Measurements from ENCODE around the gene CLEC4G. TPM values are rescaled to one million over a fixed set of nuclear protein-coding genes. Genes with fewer than 3 reads are reported as not detected.

Gene CLEC4G
- total and polyA plus RNA-seq, 2 experiments from 2014 or later, result not detected

DNA sequence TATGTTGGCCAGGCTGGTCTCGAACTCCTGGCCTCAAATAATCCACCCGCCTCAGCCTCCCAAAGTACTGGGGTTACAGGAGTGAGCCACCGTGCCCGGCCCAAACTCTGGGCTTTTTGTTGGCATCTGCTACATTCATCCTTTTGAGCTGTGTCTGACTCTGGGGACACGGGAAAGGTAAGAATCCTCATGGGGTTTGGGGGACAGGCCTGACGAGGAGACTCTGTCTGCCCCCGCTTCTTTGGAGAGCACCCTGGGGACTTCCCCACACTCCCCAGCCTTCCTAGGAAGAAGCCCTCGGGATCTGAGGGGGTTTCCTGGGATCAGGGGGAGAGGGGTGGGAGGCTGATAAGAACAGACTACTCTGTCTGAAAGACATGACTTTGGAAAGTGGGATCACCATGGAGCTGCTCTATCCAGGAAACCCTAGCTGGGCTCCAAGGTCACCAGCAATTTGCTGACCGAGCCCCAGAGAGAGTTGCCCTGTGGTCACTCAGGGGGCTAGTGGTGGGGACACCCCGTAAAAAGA is 21.9 kb downstream of the CLEC4G start:
- Histone ChIP-seq H3K36me3 (replicated peaks; ENCODE audit: insufficient read depth, low read depth) (no peaks in the 10 kb centered on the region), H3K27ac (no peak overlapping the region), H3K27me3 (no peaks in the 10 kb centered on the region), H4K20me1 (ENCODE audit: insufficient read depth, poor library complexity, severe bottlenecking) (no peaks in the 10 kb centered on the region), H3K4me1 (ENCODE audit: insufficient read depth) (no peaks in the 10 kb centered on the region), H3K4me2 (no peak overlapping the region), H3K79me2 (no peaks in the 10 kb centered on the region), H3K9me2 (replicated peaks; ENCODE audit: insufficient read depth) (no peaks in the 10 kb centered on the region), H2AFZ (no peak overlapping the region), H3K4me3 (no peak overlapping the region), H3K9me3 (ENCODE audit: low read depth) (no peaks in the 10 kb centered on the region)
- TF ChIP-seq, protein P1, sequence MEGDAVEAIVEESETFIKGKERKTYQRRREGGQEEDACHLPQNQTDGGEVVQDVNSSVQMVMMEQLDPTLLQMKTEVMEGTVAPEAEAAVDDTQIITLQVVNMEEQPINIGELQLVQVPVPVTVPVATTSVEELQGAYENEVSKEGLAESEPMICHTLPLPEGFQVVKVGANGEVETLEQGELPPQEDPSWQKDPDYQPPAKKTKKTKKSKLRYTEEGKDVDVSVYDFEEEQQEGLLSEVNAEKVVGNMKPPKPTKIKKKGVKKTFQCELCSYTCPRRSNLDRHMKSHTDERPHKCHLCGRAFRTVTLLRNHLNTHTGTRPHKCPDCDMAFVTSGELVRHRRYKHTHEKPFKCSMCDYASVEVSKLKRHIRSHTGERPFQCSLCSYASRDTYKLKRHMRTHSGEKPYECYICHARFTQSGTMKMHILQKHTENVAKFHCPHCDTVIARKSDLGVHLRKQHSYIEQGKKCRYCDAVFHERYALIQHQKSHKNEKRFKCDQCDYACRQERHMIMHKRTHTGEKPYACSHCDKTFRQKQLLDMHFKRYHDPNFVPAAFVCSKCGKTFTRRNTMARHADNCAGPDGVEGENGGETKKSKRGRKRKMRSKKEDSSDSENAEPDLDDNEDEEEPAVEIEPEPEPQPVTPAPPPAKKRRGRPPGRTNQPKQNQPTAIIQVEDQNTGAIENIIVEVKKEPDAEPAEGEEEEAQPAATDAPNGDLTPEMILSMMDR (IDR thresholded peaks at IDR 0.05; ENCODE audit: poor library complexity), result no peak
- no peak for TF ChIP-seq EZH2phosphoT487 (IDR thresholded peaks at IDR 0.05; ENCODE audit: low read depth, severe bottlenecking, unreplicated experiment)
- TF ChIP-seq EZH2 (IDR thresholded peaks at IDR 0.05; ENCODE audit: borderline replicate concordance), result no peak
- no peak for DNase-seq (ENCODE audit: low spot score)
- WGBS (ENCODE audit: low lambda C conversion rate, missing lambda C conversion rate), result 91% methylated on average over 10 of the region's 10 CpGs

DNA sequence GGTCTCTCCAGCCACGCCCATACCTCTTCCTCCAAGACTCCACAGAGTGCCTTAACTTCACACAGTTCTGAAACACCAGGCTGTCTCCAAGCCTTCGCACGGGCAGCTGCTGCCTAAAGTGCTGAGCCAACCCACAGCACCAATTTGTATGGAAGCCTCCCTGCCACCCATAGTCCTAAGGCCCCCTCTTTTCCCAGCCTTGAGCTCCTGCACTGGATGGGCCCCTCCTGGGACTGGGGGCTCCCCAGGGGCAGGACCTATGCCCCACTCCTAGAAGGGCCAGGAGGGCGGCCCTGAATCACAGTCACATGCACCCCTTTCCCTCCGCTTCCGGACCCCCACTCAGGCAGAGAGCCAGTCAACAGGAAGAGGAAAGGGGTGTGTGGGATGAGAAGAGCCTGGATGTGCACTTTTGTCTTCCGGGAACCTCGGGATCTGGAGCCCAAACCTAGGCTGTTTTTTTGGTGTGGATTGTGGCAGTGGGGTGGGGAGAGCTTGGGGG is 24.9 kb downstream of the CLEC4G start:
- H3K9me3 ChIP-seq (ENCODE audit: low read depth), result no peaks in the 10 kb centered on the region
- H3K27ac ChIP-seq, result no peak overlapping the region
- TF ChIP-seq EZH2 (IDR thresholded peaks at IDR 0.05; ENCODE audit: borderline replicate concordance) (no peak), EZH2phosphoT487 (IDR thresholded peaks at IDR 0.05; ENCODE audit: low read depth, severe bottlenecking, unreplicated experiment) (no peak)
- TF ChIP-seq, protein P1 (IDR thresholded peaks at IDR 0.05; ENCODE audit: poor library complexity), result no peak
- WGBS (ENCODE audit: low lambda C conversion rate, missing lambda C conversion rate), result 87% methylated on average over 8 of the region's 8 CpGs
- H3K4me1 ChIP-seq (ENCODE audit: insufficient read depth), result no peaks in the 10 kb centered on the region
- H3K4me3 ChIP-seq, result no peak overlapping the region
- no peak for DNase-seq (ENCODE audit: low spot score)
- no peak overlapping the region for H3K4me2 ChIP-seq
- no peaks in the 10 kb centered on the region for H3K27me3 ChIP-seq
- no peaks in the 10 kb centered on the region for H4K20me1 ChIP-seq (ENCODE audit: insufficient read depth, poor library complexity, severe bottlenecking)
- no peak overlapping the region for H2AFZ ChIP-seq
- no peaks in the 10 kb centered on the region for H3K9me2 ChIP-seq (replicated peaks; ENCODE audit: insufficient read depth)
- H3K79me2 ChIP-seq, result no peaks in the 10 kb centered on the region
- H3K36me3 ChIP-seq (replicated peaks; ENCODE audit: insufficient read depth, low read depth), result no peaks in the 10 kb centered on the region

DNA sequence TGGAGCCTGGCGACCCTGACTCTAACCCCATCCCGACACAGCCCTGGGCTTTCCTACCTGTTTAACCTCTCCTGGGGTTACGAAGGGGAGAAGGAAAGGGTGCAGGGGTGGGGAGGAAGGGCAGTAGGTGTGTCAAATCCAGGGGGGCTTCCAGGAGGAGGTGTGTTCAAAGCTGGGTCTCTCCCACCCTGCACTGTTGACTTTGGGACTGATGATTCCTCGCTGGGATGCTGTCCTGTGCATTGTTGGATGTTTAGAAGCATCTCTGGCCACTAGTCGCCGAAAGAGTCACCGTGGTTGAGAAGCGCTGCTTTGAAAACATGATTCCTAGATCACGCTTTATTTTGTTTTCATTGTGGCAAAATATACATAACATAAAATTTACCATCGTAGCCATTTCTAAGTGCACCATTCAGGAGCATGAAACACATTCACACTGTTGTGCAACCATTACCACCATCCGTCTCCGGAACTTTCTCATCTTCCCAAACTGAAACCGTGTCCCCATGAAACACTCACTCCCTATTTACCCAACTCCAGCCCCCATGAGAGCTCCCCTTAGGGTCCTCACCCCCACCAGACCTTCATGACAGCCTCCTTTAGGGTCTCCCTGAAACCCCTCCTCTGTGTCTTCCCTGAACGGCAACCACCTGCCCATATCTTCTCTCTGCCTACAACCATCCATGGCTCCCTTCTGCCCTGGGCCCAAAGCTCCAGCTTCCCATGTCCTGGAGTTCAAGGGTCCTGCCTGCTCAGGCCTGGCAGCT is 25.5 kb downstream of the CLEC4G start:
- TF ChIP-seq EZH2phosphoT487 (IDR thresholded peaks at IDR 0.05; ENCODE audit: low read depth, severe bottlenecking, unreplicated experiment), result no peak
- TF ChIP-seq, protein P1 (IDR thresholded peaks at IDR 0.05; ENCODE audit: poor library complexity), result no peak
- no peak for TF ChIP-seq EZH2 (IDR thresholded peaks at IDR 0.05; ENCODE audit: borderline replicate concordance)
- Histone ChIP-seq H3K36me3 (replicated peaks; ENCODE audit: insufficient read depth, low read depth) (no peaks in the 10 kb centered on the region), H3K27me3 (no peaks in the 10 kb centered on the region), H3K4me2 (no peak overlapping the region), H2AFZ (no peak overlapping the region), H4K20me1 (ENCODE audit: insufficient read depth, poor library complexity, severe bottlenecking) (no peaks in the 10 kb centered on the region), H3K9me3 (ENCODE audit: low read depth) (no peaks in the 10 kb centered on the region), H3K9me2 (replicated peaks; ENCODE audit: insufficient read depth) (no peaks in the 10 kb centered on the region), H3K4me1 (ENCODE audit: insufficient read depth) (no peaks in the 10 kb centered on the region), H3K79me2 (no peaks in the 10 kb centered on the region), H3K4me3 (no peak overlapping the region), H3K27ac (no peak overlapping the region)
- 87% methylated on average over 14 of the region's 14 CpGs for WGBS (ENCODE audit: low lambda C conversion rate, missing lambda C conversion rate)
- no peak for DNase-seq (ENCODE audit: low spot score)

All from hepatocyte (in vitro differentiated cells).